ENCODE measurements around the gene EVA1A. TPM values are rescaled to one million over a fixed set of nuclear protein-coding genes. Genes with fewer than 3 reads are reported as not detected.
"Not testable (repeated sequence)": the region's sequence is repeated elsewhere in the genome, so short reads cannot be mapped to it uniquely, and the experiment has no call there.

EVA1A gene
- total RNA-seq, 1 experiment from 2014 or later = 383 TPM

DNA sequence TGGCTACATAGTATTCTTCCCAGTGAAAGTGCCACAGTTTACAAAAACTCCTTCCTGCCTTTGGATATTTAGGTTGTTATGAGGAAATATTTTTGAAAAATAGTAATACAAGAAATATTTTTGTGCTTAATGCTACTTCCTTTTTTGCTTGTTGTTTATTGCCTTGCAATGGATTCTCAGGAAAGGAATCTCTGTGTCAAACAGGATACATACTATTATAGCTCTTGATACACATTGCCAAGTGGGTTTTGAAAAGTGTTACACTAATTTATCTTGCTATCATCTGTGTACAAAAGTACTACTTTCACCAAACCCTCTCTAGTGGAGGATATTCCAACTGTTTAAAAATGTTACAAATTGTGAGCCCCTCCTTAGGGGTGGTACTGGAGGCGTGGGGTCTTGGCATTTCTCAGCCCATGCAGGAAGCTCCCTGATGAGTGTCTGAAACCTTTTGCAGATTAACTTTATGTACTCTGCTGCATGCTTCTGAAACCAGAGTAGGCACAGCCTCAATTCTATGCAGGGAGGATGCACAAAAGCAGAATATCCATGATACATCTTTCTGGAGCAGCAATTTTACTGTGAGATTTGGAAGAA lies 54.5 kb downstream of the EVA1A start:
- in situ Hi-C loops (cut with HindIII; ENCODE audit: low pct_unique_long_range_greater_than_20kb, low sequenced_read_pairs) = no loop called here
- no peak for DNase-seq (ENCODE audit: low read depth)

DNA sequence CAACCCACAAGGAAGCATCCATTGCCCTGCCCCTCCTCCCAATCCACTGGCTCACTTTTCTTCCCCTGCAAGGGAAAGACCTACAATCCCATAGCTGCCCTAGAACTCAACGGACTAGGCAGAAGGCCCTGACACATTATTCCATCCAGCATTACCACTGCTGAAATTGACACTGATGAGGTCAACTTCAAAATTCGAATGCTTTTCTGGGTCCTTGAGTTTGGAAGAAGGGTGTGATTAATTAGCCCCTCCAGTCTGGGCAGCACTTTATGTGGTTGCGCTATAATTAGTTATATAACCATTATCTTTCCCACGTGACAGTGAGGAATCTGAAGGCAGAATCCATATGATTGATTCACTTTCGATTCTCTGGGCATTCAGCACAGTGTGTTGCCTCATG lies 55.7 kb downstream of the EVA1A start:
- in situ Hi-C loops (cut with HindIII; ENCODE audit: low pct_unique_long_range_greater_than_20kb, low sequenced_read_pairs) = no loop called here

DNA sequence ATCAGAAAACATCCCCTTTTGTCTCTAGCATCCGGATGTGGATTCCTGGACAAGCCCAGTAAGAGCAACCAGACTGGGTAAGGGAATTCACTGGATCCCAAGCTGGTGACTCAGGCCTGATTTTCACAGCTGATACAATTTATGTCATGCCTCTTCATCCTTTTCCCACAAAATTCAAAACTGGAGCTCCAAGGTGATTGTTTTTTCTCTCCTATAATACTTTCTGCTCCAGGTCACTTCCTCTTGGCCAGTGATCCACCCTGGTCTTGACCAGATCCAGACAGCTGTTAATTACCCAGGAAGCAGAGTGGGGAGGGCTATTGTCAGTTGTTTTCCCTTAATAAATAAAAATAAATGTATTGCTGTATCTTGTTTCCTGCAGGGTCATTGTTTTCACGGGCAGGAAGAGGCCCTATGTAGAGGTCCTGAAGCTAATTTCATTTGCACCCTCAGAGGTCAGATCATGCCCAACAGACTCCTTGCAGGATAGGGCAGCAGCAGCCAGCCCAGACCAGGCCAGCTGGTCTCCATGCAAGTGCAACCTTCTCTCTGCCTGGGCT lies 57.6 kb downstream of the EVA1A start:
- in situ Hi-C loops (cut with HindIII; ENCODE audit: low pct_unique_long_range_greater_than_20kb, low sequenced_read_pairs) = no loop called here
- DNase-seq (ENCODE audit: low read depth) = peak; percentile 45

More for the DNA sequence above, 55.7 kb downstream of the EVA1A start:
- no peak for DNase-seq (ENCODE audit: low read depth)

DNA sequence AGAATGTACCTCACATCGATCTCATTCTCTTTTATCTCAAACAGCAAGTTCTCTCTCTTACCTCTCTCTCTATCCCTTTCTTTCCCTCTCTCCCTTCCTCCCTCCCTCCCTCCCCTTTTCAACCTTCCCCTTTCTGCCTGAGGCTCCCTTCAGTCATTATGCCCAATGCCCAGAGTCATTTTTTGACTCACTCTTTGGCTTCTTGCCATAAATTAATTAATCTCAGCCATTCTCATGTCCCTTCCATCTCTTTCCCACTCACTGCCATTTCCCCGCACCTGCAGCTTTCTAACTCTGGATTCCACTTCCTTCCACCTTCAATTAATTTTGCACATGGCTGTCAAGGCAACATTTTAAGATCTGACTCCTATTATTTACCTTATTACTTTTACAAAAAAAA lies 60.1 kb downstream of the EVA1A start:
- in situ Hi-C loops (cut with HindIII; ENCODE audit: low pct_unique_long_range_greater_than_20kb, low sequenced_read_pairs) = no loop called here
- DNase-seq (ENCODE audit: low read depth) = peak; percentile 54

DNA sequence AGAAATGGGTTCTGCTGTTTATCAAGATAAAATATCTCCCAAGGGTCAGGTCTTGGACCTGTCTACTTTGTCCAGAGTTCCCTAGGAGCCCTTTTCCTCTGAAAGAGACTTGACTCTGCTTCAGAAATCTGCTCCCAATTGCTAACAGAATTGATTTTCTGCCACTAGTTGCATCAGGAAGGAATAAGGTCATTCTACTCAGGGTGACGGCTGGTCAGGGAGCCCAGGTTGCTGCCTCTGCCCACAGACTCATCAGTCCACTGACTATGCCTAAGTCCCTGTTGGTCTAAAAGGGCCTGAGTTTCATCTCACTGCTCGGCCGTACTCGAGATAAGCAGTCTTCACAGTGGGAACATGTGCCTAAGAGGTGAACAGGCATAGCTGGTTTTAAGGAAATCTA lies 61.2 kb downstream of the EVA1A start:
- in situ Hi-C loops (cut with HindIII; ENCODE audit: low pct_unique_long_range_greater_than_20kb, low sequenced_read_pairs) = no loop called here

DNA sequence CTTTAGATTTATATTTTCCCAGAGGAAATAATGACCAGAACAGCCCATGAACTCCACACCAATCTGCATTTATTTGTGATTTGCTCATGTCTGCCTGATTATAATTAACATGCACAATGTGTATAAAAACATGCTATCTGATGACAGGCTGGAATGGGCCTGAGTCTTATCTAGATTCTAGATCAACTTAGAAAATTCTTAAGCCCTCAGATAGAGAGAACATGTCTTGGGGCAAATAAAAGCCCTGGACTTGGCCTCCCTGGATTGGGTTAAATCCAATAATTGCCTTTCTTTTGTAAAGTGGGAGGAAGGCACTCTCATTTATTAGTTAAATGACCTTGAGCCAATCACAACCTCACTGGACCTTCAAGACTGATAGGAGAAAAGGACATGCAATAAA lies 61.8 kb downstream of the EVA1A start:
- in situ Hi-C loops (cut with HindIII; ENCODE audit: low pct_unique_long_range_greater_than_20kb, low sequenced_read_pairs) = no loop called here
- no peak for DNase-seq (ENCODE audit: low read depth)

More for the DNA sequence above, 61.2 kb downstream of the EVA1A start:
- DNase-seq (ENCODE audit: low read depth) = no peak

DNA sequence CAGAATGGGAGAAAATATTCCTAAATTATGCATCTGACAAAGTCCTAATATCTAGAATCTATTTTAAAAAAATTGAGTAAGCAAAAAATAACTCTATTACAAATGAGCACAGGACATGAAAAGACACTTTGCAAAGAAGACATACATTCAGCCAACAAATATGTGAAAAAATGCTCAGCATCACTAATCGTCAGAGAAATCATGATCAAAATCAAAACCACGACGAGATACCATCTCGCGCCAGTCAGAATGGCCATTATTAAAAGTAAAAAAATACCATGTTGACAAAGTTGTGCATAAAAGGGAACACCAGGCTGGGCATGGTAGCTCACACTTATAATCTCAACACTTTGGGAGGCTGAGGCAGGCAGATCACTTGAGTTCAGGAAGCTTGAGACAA lies 63.5 kb downstream of the EVA1A start:
- in situ Hi-C loops (cut with HindIII; ENCODE audit: low pct_unique_long_range_greater_than_20kb, low sequenced_read_pairs) = no loop called here
- DNase-seq (ENCODE audit: low read depth) = no peak

DNA sequence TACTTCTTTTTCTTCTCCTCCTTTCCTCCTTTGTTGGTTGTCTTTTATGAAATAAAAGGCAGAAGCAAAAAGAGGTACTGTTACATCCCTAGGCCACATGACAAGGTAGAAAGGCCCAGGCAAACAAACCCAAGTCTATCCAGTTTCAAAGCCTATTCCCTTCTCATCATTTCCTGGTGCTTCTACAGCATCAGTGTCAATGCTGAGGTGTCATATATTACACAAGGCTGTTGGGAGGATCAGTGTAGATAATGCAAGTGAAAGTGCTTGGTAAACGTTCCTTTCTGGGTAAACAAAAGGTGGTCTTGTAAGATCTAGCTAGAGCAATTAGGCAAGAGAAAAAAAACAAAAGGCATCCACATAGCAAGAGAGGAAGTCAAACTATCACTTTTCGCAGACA lies 64.9 kb downstream of the EVA1A start:
- in situ Hi-C loops (cut with HindIII; ENCODE audit: low pct_unique_long_range_greater_than_20kb, low sequenced_read_pairs) = no loop called here
- no peak for DNase-seq (ENCODE audit: low read depth)

DNA sequence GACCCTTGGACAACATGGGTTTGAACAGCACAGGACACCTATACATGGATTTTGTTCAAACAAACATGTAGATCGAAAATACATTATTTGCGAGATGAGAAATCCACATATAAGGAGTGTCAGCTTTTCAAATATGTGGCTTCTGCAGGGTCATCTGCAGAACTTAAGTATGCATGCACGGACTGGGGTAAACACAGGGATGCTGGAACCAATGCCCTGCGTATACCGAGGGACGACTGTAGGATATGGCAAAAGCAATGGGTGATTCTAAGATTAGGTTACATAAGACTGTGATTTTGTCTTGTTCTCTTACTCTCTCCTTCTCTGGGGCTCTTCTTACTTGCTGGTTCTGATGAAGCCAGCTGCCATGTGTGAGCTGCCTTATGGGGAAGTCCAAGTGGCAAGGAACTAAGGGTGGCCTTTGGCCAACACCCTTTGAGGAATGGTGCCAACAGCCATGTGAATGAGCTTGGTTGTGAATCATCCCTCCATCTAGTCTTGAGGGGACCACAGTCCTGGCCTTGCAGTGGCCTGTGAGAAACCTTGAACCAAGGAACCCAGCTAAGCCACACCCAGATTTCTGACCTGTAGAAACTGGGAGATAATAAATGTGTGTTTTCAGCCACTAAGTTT lies 66.5 kb downstream of the EVA1A start:
- DNase-seq (ENCODE audit: low read depth) = no peak
- in situ Hi-C loops (cut with HindIII; ENCODE audit: low pct_unique_long_range_greater_than_20kb, low sequenced_read_pairs) = no loop called here

DNA sequence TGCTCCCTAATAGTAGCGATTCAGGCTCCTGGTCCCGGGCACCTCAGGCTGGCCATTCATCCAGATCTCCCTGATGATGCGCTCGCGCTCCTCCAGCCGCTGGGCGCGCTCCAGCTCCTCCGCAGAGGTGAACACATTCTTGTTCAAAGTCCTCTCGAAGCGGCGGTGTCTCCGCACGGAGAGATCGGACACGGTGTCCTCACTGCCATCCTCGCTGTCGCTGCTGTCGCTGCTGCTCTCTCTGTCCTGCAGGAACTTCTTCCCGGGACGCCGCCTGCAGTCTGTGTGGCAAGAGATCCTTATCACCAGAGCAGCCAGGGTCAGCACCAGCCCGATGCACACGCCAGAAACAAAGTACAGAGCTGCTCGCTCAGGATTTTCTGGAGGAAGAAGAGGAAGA lies 67.5 kb downstream of the EVA1A start:
- no peak for DNase-seq (ENCODE audit: low read depth)
- in situ Hi-C loops (cut with HindIII; ENCODE audit: low pct_unique_long_range_greater_than_20kb, low sequenced_read_pairs) = no loop called here

DNA sequence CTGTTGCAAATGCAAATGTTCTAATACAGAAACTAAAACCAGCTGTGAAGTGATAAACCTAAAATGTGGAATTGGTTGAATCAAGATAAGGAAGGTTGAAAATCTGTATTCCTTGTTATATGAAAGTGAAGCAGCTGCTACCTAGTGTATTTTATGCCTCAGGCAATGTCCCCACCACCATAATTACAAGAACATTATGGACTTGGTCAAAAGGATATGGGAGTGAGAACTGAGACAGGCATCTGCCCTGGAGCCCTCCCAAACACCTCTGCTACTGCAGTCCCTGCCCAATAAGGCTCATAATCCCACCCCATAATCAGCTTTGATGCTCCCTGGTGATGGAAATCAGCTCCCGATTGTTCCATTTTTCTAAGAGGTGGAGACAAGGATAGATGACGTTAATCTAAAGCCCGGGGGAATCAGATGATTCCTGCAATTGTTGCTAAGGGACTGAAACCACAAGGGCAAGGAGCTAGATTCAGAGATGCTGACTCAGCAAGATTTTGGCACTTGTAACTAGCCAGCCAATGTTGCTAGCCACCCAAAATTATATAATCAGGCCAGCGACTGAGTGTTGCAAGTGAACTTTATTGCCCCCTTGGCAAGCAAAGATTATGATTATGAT lies 69.5 kb downstream of the EVA1A start:
- in situ Hi-C loops (cut with HindIII; ENCODE audit: low pct_unique_long_range_greater_than_20kb, low sequenced_read_pairs) = no loop called here
- DNase-seq (ENCODE audit: low read depth) = no peak

DNA sequence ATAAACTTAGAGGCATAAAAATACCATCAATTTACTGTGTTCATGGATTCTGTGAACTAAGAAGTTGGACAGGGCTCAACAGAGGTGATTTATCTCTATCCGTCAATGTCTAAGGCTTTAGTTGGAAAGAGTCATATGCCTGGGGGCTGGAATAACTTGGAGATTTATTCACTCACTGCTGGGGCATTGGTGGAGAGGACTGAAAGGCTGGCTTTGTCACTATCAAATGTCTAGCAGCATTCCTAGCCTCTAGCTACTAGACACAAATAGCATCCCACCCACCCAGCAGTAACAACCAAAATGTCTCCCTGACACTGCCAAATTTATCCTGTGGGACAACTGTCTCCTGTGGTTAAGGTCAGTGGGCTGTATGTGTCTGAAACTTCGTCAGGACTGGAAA lies 71.0 kb downstream of the EVA1A start:
- in situ Hi-C loops (cut with HindIII; ENCODE audit: low pct_unique_long_range_greater_than_20kb, low sequenced_read_pairs) = no loop called here
- DNase-seq (ENCODE audit: low read depth) = no peak

DNA sequence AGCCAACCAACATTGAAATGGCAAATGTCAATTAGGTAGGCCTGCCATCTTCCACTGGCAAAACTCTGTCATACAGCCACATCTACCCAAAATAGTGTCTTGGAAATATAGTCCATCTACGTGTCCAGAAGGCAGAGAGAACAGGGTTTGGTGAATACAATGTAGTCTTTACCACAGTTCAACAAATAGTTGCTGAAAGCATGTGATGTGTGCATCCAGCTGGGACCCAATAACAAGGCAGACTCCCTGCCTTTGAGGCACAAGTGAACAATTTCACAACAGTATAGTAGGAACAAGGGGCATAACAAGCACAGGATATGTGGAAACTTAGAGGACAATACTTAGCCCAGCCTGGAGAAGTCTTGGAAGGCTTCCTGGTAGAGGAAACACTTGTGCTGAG lies 72.6 kb downstream of the EVA1A start:
- DNase-seq (ENCODE audit: low read depth) = no peak
- in situ Hi-C loops (cut with HindIII; ENCODE audit: low pct_unique_long_range_greater_than_20kb, low sequenced_read_pairs) = no loop called here

DNA sequence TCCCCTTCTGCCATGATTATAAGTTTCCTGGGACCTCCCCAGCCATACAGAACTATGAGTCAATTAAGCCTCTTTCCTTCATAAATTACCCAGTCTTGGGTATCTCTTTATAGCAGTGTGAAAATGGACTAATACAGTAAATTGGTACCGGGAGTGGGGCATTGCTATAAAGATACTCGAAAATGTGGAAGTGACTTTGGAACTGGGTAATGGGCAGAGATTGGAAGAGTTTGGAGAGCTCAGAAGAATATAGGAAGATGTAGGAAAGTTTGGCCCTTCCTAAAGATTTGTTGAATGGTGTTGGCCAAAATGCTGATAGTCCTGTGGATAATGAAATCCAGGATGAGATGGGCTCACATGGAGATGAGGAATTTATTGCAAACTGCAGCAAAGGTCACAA lies 74.0 kb downstream of the EVA1A start:
- in situ Hi-C loops (cut with HindIII; ENCODE audit: low pct_unique_long_range_greater_than_20kb, low sequenced_read_pairs); DNase-seq (ENCODE audit: low read depth): not testable (repeated sequence)

DNA sequence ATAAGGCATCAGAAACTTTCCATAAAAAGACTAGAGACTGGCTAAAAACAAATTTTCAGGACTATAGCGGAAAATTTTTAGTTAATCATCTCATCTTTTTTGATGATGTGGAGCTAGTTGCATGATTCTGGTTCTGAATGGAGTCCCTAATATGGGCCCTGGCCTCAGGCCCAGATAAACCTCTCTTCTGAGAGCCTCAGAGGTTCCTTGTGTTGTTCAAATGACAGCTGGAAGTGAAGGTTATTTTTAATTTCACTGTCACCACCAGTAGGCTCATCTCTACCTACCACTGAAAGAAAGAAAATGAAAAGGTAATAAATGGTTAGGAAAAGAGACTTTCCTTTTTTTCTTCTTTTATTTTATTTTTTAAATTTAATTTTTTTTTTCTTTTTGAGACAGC lies 75.9 kb downstream of the EVA1A start:
- DNase-seq (ENCODE audit: low read depth) = no peak
- in situ Hi-C loops (cut with HindIII; ENCODE audit: low pct_unique_long_range_greater_than_20kb, low sequenced_read_pairs) = no loop called here

DNA sequence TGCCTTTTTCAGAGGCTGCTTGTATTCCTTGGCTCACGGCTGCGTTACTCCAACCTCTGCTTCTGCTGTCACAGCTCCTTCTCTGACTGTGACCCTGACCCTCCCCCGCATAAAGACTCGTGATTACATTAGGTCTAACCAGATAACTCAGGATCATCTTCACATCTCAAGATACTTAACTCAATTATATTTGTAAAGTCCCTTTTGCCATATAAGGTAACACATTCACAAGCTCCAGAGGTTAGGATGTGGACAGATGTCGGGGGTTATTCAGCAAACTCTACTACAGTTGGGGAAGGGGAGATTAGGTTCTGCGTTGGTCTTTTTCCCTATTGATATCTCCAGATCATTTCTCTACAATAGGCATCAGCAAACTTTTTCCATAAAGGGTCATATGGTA lies 76.9 kb downstream of the EVA1A start:
- DNase-seq (ENCODE audit: low read depth) = no peak

DNA sequence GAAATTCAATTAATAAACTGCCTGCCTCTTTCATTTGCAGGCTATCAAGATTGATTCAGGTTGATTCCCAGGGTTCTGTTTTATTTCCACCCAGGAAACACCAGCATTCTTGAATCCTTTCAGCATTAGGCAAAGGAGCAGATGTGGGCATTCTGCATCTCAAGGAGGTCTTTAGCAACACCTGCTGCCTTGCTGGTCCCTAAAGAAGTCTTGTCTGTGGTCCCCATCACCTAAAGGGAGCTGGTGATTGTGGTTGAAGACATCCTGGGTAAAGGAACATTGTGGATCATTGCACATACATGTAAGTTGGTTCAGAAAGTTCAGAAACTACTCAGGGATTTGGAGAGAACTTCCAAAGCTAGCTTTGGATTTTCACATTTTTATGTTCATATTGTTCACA lies 78.3 kb downstream of the EVA1A start:
- DNase-seq (ENCODE audit: low read depth) = no peak
- in situ Hi-C loops (cut with HindIII; ENCODE audit: low pct_unique_long_range_greater_than_20kb, low sequenced_read_pairs) = no loop called here

More for the DNA sequence above, 76.9 kb downstream of the EVA1A start:
- in situ Hi-C loops (cut with HindIII; ENCODE audit: low pct_unique_long_range_greater_than_20kb, low sequenced_read_pairs) = no loop called here

DNA sequence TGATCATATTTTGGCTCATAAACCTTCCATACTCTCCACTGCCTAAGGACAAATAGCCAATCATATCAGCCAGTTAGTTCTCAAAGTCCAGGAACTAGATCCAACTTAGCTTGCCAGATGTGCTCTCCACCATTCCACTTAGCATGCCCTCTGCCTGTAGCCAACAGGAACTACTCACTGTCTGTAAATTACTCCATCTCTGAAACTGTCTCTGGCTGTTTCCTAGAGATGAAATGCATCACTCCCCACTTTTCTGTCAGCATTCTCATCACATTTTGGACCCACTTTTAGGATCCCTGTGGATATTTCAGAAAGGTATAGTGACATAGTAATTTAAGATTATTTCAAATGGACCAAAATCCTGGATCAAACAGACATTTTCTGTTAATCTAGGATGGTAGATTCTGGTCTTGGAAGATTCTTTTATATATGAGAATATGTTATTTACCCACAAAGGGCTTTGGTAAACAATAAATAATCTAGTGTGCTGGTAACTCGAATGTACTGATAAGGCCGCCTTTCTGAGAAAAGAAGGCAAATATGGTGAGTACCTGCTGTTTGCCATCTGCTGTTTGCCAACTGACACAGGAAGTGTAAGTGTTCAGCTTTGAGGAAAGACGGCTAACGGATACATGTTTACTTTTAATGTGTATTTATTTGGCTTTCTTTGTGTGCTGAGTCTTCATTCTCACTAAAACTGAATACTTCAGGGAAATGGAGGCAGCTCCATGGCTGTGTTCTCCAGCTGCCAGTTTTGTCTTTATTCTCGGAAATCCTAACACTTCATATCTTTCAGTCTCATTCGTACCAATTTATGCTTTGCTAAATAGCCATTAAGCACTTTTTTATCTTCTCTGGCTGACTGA lies 79.5 kb downstream of the EVA1A start:
- in situ Hi-C loops (cut with HindIII; ENCODE audit: low pct_unique_long_range_greater_than_20kb, low sequenced_read_pairs) = no loop called here
- DNase-seq (ENCODE audit: low read depth) = no peak

DNA sequence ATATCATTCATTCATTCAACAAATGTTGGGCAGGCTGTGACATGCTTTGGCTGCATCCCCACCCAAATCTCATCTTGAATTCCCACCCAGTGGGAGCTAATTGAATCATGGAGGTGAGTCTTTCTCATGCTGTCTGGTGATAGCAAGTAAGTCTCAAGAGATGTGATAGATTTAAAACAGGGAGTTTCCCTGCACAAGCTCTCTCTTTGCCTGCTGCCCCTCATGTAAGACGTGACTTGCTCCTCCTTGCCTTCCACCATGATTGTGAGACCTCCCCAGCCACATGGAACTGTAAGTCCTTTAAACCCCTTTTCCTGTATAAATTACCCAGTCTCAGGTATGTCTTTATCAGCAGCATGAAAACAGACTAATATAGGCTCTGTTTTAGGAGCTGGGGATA lies 83.0 kb downstream of the EVA1A start:
- DNase-seq (ENCODE audit: low read depth); in situ Hi-C loops (cut with HindIII; ENCODE audit: low pct_unique_long_range_greater_than_20kb, low sequenced_read_pairs): not testable (repeated sequence)

Measured in Caki2 (cell line).